Upper lobe of left lung (tissue), 4 donors: ENCODE measurements around the gene POLK.

Source experiments
- CTCF ChIP-seq, 6 experiments: fragments of 450-650 bp in 4 of 6; fragments of 200-600 bp in 2 of 6; sonication (generic) in 2 of 6; IDR thresholded peaks; one replicate each; pipeline ENCODE4 v1.5.1; 2016 to 2019; ENCODE audit warnings: antibody characterized with exemption in 6 of 6
- POLR2A ChIP-seq, 4 donors: fragments of 450-650 bp; IDR thresholded peaks; one replicate each; pipeline ENCODE4 v1.5.1; 2016 to 2017; ENCODE audit warnings: antibody characterized with exemption in 4 of 4, mild to moderate bottlenecking in 2 of 4
- POLR2AphosphoS5 ChIP-seq, 2 donors: sonication (generic); formaldehyde crosslinking; IDR thresholded peaks; one replicate each; pipeline ENCODE4 v1.5.1; 2017; ENCODE audit warnings: antibody characterized with exemption in 2 of 2

GRCh38 chr5:75466006-75466716 lies 45.5 kb upstream of the POLK start:
- TF ChIP-seq POLR2AphosphoS5 (IDR thresholded peaks at IDR 0.05) (no peak), CTCF (IDR thresholded peaks at IDR 0.05) (no peak), POLR2A (IDR thresholded peaks at IDR 0.05) (no peak)
